ENCODE measurements around the gene DACT2.
"Not testable (repeated sequence)": the region's sequence is repeated elsewhere in the genome, so short reads cannot be mapped to it uniquely, and the experiment has no call there.

The DACT2 gene

GRCh38 chr6:168319279-168320111, at the start of gene DACT2:
Gene DACT2, minus strand, starts transcription at chr6:168319777. Its CDS starts 144 bp downstream, at chr6:168319633.
- FAIRE-seq = no peak
- DNase-seq (ENCODE audit: extremely low spot score, insufficient read length, low read depth) = no peak

- FAIRE-seq (no peak), DNase-seq (ENCODE audit: extremely low spot score, insufficient read length, low read depth) (no peak)
Measured at GRCh38 chr6:168368936-168369335, 49.4 kb upstream of the DACT2 start.

GRCh38 chr6:168368066-168368820, 48.7 kb upstream of the DACT2 start:
- DNase-seq (ENCODE audit: extremely low spot score, insufficient read length, low read depth) (no peak), FAIRE-seq (no peak)

- DNase-seq (ENCODE audit: extremely low spot score, insufficient read length, low read depth) (no peak), FAIRE-seq (no peak)
Measured at GRCh38 chr6:168367285-168367751, 47.7 kb upstream of the DACT2 start.

- DNase-seq (ENCODE audit: extremely low spot score, insufficient read length, low read depth) (no peak), FAIRE-seq (no peak)
Measured at GRCh38 chr6:168366473-168366872, 46.9 kb upstream of the DACT2 start.

- FAIRE-seq (no peak), DNase-seq (ENCODE audit: extremely low spot score, insufficient read length, low read depth) (no peak)
Measured at GRCh38 chr6:168365422-168366165, 46.0 kb upstream of the DACT2 start.

GRCh38 chr6:168364793-168365421, 45.3 kb upstream of the DACT2 start:
- no peak for FAIRE-seq
- DNase-seq (ENCODE audit: extremely low spot score, insufficient read length, low read depth) = no peak

GRCh38 chr6:168363811-168364792, 44.5 kb upstream of the DACT2 start:
- no peak for DNase-seq (ENCODE audit: extremely low spot score, insufficient read length, low read depth)
- FAIRE-seq = no peak

GRCh38 chr6:168363302-168363701, 43.7 kb upstream of the DACT2 start:
- no peak for DNase-seq (ENCODE audit: extremely low spot score, insufficient read length, low read depth)
- no peak for FAIRE-seq

- no peak for DNase-seq (ENCODE audit: extremely low spot score, insufficient read length, low read depth)
- FAIRE-seq = no peak
Measured at GRCh38 chr6:168362276-168362990, 42.9 kb upstream of the DACT2 start.

- DNase-seq (ENCODE audit: extremely low spot score, insufficient read length, low read depth) (no peak), FAIRE-seq (no peak)
Measured at GRCh38 chr6:168361766-168362165, 42.2 kb upstream of the DACT2 start.

GRCh38 chr6:168359794-168360193, 40.2 kb upstream of the DACT2 start:
- FAIRE-seq = no peak
- no peak for DNase-seq (ENCODE audit: extremely low spot score, insufficient read length, low read depth)

- no peak for FAIRE-seq
Measured at GRCh38 chr6:168358842-168359420, 39.4 kb upstream of the DACT2 start.

GRCh38 chr6:168356872-168357271, 37.3 kb upstream of the DACT2 start:
- not testable (repeated sequence) for DNase-seq (ENCODE audit: extremely low spot score, insufficient read length, low read depth); FAIRE-seq

More at GRCh38 chr6:168358842-168359420, 39.4 kb upstream of the DACT2 start:
- DNase-seq (ENCODE audit: extremely low spot score, insufficient read length, low read depth) = no peak

GRCh38 chr6:168355716-168356522, 36.3 kb upstream of the DACT2 start:
- DNase-seq (ENCODE audit: extremely low spot score, insufficient read length, low read depth) (no peak), FAIRE-seq (no peak)

- DNase-seq (ENCODE audit: extremely low spot score, insufficient read length, low read depth) (no peak), FAIRE-seq (no peak)
Measured at GRCh38 chr6:168354338-168354737, 34.8 kb upstream of the DACT2 start.

GRCh38 chr6:168353041-168353440, 33.5 kb upstream of the DACT2 start:
- FAIRE-seq (no peak), DNase-seq (ENCODE audit: extremely low spot score, insufficient read length, low read depth) (no peak)
